Esophagus (tissue), 2 donors: ENCODE results near the gene SPAG16. TPM values are rescaled to one million over a fixed set of nuclear protein-coding genes. Genes with fewer than 3 reads are reported as not detected.

Source experiments
- H3K27ac ChIP-seq, 2 donors: one replicate each; pipeline ENCODE4 v1.5.1; 2013; ENCODE audit warnings: low read depth in 2 of 2, mild to moderate bottlenecking in 2 of 2, inconsistent platforms in 1 of 2, low read length in 1 of 2, moderate library complexity in 1 of 2
- H3K27me3 ChIP-seq, 2 donors: one replicate each; pipeline ENCODE4 v1.6.1; 2013; ENCODE audit warnings: low read length in 2 of 2, control low read depth in 1 of 2, mild to moderate bottlenecking in 1 of 2; ENCODE audit not compliant: insufficient read depth in 2 of 2, control insufficient read depth in 1 of 2
- H3K36me3 ChIP-seq, 2 donors: one replicate each; pipeline ENCODE4 v1.6.1; 2013; ENCODE audit warnings: low read length in 1 of 2; ENCODE audit not compliant: control insufficient read depth in 2 of 2, insufficient read depth in 2 of 2
- H3K4me1 ChIP-seq, 2 donors: one replicate each; pipeline ENCODE4 v1.6.1; 2013; ENCODE audit warnings: low read length in 1 of 2; ENCODE audit not compliant: control insufficient read depth in 2 of 2, insufficient read depth in 2 of 2
- H3K4me3 ChIP-seq, 2 donors: one replicate each; pipeline ENCODE4 v1.5.1; 2013; ENCODE audit warnings: low read length in 2 of 2, mild to moderate bottlenecking in 2 of 2, low read depth in 1 of 2, moderate library complexity in 1 of 2
- H3K9me3 ChIP-seq, 2 donors: one replicate each; pipeline ENCODE4 v1.6.1; 2013; ENCODE audit warnings: mild to moderate bottlenecking in 2 of 2, low read depth in 1 of 2, low read length in 1 of 2, moderate library complexity in 1 of 2; ENCODE audit not compliant: control insufficient read depth in 2 of 2, insufficient read depth in 1 of 2
- WGBS, 2 donors: extraction: QIAGEN DNeasy Blood & Tissue Kit; methylation state at CpG; one replicate each; pipeline ENCODE4 v1.1.7; 2013; 5-methylcytosine and 5-hydroxymethylcytosine counted together
- polyA plus RNA-seq, 2 donors: library from polyadenylated mRNA; stranded (reverse); fragments of 200-250 nt; gene quantifications; one replicate each; pipeline ENCODE4 v1.2.3, GENCODE V29; 2013
- donor health status: healthy with polysubstance abuse.
- donor health status: Bipolar disorder and iron deficiency.

Gene SPAG16
- polyA plus RNA-seq, 2 donors: 20.4 to 21.2 TPM

DNA sequence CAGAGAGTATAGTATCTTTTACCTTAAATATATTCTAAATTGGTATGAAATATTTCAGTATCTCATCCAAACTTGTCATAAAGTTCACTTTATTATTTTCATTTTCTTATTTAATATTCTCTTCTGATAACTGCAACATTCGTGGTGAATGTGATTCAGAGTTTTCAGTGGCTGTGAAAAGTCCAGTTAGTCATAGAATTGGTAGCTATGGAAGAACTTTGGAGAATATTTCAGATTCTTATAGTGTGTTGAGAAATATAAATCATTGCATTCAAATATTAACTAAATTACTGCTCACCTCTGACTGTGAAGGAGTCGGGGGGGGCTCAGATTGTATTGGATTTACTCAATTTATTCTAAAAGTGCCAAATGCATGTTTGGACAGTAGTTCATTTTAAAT lies 948.0 kb downstream of the SPAG16 start:
- H3K4me1 ChIP-seq: no peaks in the 10 kb centered on the region

DNA sequence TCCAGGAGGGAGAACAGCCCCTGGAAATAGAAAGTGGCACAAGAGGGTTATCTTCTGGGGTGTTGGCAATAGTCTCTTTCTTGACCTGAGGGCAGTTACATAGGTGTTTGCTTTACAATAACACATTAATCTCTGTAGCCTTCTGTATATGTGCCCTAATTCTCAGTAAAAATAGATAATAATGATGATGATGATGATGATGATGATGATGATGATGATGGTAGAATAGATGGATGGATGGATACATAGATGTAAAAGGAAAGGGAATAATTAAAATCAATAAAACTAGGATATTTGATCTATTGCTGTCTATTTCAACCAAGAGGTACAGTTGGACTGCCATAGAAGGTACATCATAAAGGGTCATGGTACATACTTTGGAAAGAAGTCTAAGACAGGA lies 948.9 kb downstream of the SPAG16 start:
- Histone ChIP-seq H3K27me3 (no peaks in the 10 kb centered on the region), H3K4me3 (no peak overlapping the region), H3K36me3 (no peaks in the 10 kb centered on the region), H3K9me3 (no peaks in the 10 kb centered on the region), H3K27ac (no peak overlapping the region), H3K4me1 (no peaks in the 10 kb centered on the region)

More for the DNA sequence above, 948.0 kb downstream of the SPAG16 start:
- H3K36me3 ChIP-seq: no peaks in the 10 kb centered on the region
- WGBS, 2 donors: 53 to 61% methylated on average over 2 of the region's 2 CpGs
- H3K27me3 ChIP-seq: no peaks in the 10 kb centered on the region
- H3K27ac ChIP-seq: no peak overlapping the region
- no peaks in the 10 kb centered on the region for H3K9me3 ChIP-seq
- no peak overlapping the region for H3K4me3 ChIP-seq

DNA sequence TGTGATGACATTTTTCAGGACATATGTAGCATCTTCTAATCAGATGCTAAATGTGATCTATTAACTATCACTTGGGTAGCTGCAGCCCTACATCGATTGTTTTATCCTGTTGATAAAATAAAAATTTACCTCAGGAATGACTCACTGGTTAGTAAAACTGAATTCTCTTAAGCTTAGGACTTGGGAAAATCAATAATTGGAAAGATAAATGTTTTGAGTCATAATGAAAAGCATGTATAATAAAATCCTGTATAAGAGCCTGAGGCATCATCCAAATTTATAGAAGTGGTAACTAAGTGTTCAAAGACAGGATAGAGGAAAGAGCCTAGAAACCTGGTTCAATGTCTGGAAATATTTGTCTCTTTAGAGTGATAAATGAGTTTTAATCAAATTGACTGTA lies 958.5 kb downstream of the SPAG16 start:
- Histone ChIP-seq H3K4me3 (no peak overlapping the region), H3K9me3 (no peaks in the 10 kb centered on the region), H3K27me3 (no peaks in the 10 kb centered on the region), H3K27ac (no peak overlapping the region), H3K36me3 (no peaks in the 10 kb centered on the region), H3K4me1 (no peaks in the 10 kb centered on the region)
- WGBS, 2 donors: 71 to 73% methylated on average over 1 of the region's 1 CpG

DNA sequence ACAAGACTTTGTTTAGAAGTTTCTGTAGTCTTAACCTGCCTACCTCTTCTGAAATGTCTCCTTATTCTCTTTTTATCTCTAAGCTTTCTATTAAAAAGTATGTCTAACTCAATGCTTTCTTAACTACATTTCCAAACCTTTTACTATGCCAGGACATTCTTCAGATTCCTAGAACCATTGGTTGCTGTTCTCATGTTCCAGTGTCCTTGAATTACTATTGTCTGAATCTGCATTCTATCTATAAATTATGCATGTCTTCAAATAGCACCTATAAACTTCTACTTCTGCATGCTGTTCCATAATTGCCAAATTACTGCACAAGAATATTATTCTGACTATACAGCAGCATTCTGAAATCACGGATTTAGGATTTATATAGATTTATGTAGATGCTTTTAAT lies 960.6 kb downstream of the SPAG16 start:
- 67 to 79% methylated on average over 1 of the region's 1 CpG for WGBS, 2 donors

DNA sequence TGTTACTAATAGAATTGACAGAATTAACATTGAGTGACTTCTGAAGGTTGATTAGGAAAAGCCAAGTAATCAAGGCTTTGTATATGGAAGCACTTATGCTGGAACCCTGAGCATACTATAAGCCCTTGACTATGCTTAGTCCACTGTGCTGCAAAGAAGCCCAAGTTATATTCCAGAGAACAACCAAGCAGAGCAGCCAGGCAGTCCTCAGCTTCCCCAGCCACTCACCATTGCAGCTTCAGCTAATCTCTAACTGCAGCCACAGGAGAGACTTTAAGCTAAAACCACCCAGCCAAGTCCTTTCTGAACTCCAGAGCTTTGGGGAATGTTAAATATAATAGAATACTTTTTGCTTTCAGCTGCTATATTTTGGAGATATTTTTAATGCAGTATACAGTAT lies 962.2 kb downstream of the SPAG16 start:
- H3K27ac ChIP-seq: no peak overlapping the region
- no peaks in the 10 kb centered on the region for H3K9me3 ChIP-seq
- no peaks in the 10 kb centered on the region for H3K4me1 ChIP-seq
- no peaks in the 10 kb centered on the region for H3K27me3 ChIP-seq
- H3K36me3 ChIP-seq: no peaks in the 10 kb centered on the region
- H3K4me3 ChIP-seq: no peak overlapping the region

More for the DNA sequence above, 960.6 kb downstream of the SPAG16 start:
- Histone ChIP-seq H3K9me3 (no peaks in the 10 kb centered on the region), H3K4me3 (no peak overlapping the region), H3K27ac (no peak overlapping the region), H3K36me3 (no peaks in the 10 kb centered on the region), H3K4me1 (no peaks in the 10 kb centered on the region), H3K27me3 (no peaks in the 10 kb centered on the region)

DNA sequence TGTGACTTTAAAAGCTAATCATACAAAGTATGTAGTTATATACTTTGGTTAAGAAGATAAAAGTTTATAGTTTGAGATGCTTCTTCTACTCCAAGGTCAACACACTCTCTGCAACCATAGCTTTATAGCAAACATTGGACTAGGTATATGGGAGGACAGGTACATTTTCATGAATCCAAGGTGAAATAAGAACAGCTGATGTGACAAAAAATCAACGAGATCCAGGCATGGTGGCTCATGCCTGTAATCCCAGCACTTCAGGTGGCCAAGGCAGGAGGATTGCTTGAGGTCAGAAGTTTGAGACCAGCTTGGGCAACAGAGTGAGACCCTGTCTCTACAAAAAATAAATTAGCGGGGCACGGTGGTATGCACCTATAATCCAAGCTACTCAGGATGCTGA lies 963.3 kb downstream of the SPAG16 start:
- no peaks in the 10 kb centered on the region for H3K9me3 ChIP-seq
- no peak overlapping the region for H3K27ac ChIP-seq
- no peaks in the 10 kb centered on the region for H3K36me3 ChIP-seq
- no peaks in the 10 kb centered on the region for H3K4me1 ChIP-seq
- WGBS, 2 donors: 85 to 88% methylated on average over 3 of the region's 3 CpGs
- H3K4me3 ChIP-seq: no peak overlapping the region
- H3K27me3 ChIP-seq: no peaks in the 10 kb centered on the region

- Histone ChIP-seq H3K27ac (no peak overlapping the region), H3K4me3 (no peak overlapping the region), H3K27me3 (no peaks in the 10 kb centered on the region), H3K36me3 (no peaks in the 10 kb centered on the region), H3K9me3 (no peaks in the 10 kb centered on the region), H3K4me1 (no peaks in the 10 kb centered on the region)
- 70 to 75% methylated on average over 1 of the region's 1 CpG for WGBS, 2 donors
Measured at GRCh38 chr2:214255046-214255445, 970.8 kb downstream of the SPAG16 start.

DNA sequence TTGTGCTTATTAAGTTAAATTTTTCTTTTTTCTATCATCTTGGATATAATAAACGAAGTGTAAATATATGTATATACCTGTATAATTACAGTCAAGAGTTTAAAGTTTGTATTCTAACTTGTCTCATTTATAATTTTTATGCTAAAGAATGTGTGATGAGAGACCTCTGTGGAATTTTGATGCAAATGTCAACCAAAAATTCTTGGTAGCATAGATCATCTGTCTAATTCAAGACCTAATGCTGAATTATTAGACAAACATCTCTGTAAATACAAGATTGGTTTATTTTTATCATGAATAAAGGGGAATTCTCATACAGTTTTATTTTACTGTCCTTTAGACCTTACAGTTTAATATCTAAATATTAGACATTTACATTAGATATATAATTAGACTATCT lies 977.4 kb downstream of the SPAG16 start:
- no peaks in the 10 kb centered on the region for H3K36me3 ChIP-seq
- H3K4me1 ChIP-seq: no peaks in the 10 kb centered on the region
- H3K27me3 ChIP-seq: no peaks in the 10 kb centered on the region
- H3K4me3 ChIP-seq: no peak overlapping the region
- 80 to 81% methylated on average over 1 of the region's 1 CpG for WGBS, 2 donors
- no peak overlapping the region for H3K27ac ChIP-seq
- no peaks in the 10 kb centered on the region for H3K9me3 ChIP-seq

- Histone ChIP-seq H3K4me3 (no peak overlapping the region), H3K27me3 (no peaks in the 10 kb centered on the region), H3K4me1 (no peaks in the 10 kb centered on the region), H3K9me3 (no peaks in the 10 kb centered on the region), H3K27ac (no peak overlapping the region), H3K36me3 (no peaks in the 10 kb centered on the region)
- WGBS, 2 donors: 21 to 39% methylated on average over 1 of the region's 1 CpG
Measured at GRCh38 chr2:214264171-214264570, 979.9 kb downstream of the SPAG16 start.

DNA sequence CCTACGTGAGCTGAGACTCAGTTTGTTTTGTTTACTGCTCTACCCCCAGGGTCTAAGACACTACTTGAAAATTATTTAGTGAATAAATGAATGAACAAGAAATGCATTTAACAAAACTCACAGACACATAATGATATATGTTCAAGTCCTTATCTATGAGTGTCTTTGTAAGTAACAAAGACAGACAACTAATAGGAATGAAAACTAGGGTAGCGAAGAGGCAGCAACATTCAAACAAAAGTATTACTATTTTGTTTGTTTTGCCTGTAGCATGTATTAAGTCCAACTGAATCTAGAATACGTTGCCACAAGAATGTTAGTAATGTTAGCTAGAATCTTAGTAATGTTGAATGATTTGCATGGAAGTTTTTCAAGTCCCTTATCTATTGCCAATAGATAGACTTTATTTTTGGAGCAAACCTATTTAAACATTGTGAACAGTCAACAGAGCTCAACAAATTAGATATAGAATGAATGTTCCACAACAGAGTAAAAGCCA lies 981.8 kb downstream of the SPAG16 start:
- Histone ChIP-seq H3K4me3 (no peak overlapping the region), H3K36me3 (no peaks in the 10 kb centered on the region), H3K27me3 (no peaks in the 10 kb centered on the region), H3K27ac (no peak overlapping the region), H3K9me3 (no peaks in the 10 kb centered on the region), H3K4me1 (no peaks in the 10 kb centered on the region)
- whole genome bisulfite sequencing, 2 donors: 55 to 65% methylated on average over 3 of the region's 3 CpGs
